Stimulated activated CD4-positive, alpha-beta T cell treated with anti-CD3 and anti-CD28 coated beads, TNF-alpha, amount 100 ng/mL, for 24 hours (primary cell): ENCODE measurements around the gene POLR1A.

Experiments used
- DNase-seq, 3 experiments: peaks; one replicate each; pipeline ENCODE4 v3.0.0-alpha.2; 2020; ENCODE audit warnings: low read depth in 3 of 3

The POLR1A gene

GRCh38 chr2:86097114-86097896 is 8.4 kb downstream of the POLR1A start:
- DNase-seq, result no peak

GRCh38 chr2:86094229-86094628 is 11.5 kb downstream of the POLR1A start:
- no peak for DNase-seq

GRCh38 chr2:86087936-86088850 is 17.5 kb downstream of the POLR1A start:
- DNase-seq, result no peak

DNA sequence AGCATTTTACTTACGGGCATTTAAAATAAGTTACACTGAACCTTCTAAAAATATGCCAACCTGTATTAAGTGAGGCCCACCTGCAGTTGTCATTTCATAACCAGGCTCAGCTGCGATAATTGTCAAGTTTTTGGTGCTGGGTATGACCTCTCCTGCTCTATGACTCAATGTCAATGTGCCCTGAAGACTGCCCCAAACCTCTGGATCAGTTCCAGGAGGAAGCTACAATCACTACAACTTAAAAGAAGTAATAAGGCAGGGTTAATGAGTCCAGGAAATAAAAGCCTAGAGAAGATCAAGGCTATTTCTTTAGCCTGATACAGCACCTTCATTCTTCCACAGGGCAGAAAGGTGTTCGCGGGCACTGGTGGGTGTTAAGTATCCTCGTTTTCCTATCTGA is 22.9 kb downstream of the POLR1A start:
- DNase-seq, result no peak

DNA sequence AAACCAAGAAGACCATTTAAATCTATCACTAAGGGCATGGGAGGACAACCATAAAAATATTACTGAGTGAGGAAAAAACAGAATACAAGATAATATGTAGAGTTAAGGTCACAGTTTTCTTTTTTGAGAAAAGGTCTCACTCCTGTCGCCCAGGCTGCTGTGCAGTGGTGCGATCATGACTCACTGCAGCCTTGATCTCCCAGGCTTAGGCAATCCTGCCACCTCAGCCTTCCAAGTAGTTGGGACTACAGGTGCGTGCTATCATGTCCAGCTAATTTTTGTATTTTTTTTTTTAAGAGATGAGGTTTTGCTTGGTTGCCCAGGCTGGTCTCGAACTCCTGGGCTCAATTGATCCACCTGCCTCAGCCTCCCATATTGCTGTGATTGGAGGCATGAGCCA is 24.0 kb downstream of the POLR1A start:
- DNase-seq, result no peak

DNA sequence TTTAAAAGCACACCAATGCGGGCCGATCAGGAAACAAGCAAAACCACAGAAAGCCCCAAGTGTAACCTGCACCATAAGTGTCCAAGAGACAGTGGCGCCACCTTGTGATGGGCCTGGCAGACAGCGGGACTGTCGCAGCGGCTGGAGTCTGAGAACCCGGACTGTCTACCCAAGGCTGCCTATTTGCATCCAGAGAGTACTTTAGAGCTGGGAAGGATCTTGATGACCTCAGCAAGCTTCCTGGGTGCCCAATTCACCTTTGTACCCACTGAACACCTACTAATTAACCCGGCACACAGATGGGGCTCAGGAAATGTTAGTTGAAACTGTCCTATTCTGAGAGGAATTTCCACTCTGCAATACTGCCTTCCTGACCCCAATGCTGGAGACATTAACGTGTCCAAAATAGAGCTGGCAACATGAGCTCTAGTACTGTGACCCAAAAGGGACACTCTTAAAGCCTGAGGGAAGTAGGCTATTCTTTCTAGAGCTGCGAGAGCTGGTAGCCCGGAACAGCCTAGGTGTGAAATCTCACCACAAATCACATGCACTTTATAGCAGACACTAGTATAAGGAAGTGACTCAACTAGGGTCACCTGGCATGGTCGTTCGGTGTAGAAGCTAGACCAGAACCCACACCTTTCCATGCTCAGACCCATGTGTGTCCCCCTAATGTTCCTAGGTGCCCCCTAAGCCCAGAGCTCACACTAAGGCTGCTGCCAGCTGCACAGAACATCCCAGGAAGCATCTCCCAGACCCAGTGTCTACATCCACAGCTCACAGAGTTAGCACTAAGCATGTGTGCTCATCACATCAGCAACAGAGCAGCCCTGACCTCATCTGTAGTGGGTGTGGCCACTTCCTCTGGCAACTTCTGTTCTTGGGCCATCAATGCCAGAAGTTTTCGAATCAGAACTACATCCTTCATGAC is 25.4 kb downstream of the POLR1A start:
- peak; percentile 31 to 71 (median 46) for DNase-seq

GRCh38 chr2:86078774-86079545 is 26.7 kb downstream of the POLR1A start:
- DNase-seq, result no peak

DNA sequence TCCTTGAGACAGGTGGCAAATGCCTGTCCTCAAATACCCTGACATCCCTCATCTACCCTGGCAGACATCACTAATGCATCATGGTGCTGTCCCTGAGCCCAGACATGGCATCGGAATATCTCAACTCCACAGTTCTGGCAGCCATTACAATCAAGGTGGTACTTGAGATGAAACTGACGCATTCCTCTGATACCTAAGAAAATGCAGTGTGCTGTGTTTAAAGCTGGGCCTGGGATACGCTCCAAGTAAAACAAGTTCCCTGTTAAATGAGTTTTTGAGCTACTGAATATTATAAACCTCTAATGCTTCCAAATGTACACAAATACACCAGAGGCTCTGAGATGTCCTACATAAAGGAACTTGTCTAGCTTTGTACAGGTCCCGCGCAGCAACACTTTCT is 29.8 kb downstream of the POLR1A start:
- DNase-seq, result no peak

GRCh38 chr2:86074811-86075210 is 30.9 kb downstream of the POLR1A start:
- no peak for DNase-seq

DNA sequence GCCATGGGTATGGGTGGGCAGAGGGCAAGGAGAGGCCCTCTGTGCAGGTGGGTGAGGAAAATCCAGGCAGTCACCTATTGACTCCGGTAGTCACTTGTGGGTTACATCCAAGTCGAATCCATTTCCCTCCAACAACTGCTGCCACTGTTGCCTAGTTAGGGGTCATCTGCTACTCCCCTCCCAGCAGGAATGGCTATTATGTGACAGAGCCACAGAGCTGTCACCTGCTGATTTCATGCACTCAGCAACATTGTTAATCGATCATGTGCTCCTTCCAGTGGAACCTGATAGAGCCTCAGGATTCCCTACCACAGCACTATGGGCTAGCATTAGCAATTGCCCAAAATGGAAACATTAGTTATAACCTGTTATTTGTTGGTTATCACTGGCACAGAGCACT is 31.4 kb downstream of the POLR1A start:
- no peak for DNase-seq

GRCh38 chr2:86073225-86073624 is 32.5 kb downstream of the POLR1A start:
- no peak for DNase-seq

GRCh38 chr2:86072271-86072858 is 33.3 kb downstream of the POLR1A start:
- DNase-seq, result no peak

- DNase-seq, result no peak
Observed at GRCh38 chr2:86070868-86071267, 34.8 kb downstream of the POLR1A start.

GRCh38 chr2:86069783-86070339 is 35.8 kb downstream of the POLR1A start:
- no peak for DNase-seq

DNA sequence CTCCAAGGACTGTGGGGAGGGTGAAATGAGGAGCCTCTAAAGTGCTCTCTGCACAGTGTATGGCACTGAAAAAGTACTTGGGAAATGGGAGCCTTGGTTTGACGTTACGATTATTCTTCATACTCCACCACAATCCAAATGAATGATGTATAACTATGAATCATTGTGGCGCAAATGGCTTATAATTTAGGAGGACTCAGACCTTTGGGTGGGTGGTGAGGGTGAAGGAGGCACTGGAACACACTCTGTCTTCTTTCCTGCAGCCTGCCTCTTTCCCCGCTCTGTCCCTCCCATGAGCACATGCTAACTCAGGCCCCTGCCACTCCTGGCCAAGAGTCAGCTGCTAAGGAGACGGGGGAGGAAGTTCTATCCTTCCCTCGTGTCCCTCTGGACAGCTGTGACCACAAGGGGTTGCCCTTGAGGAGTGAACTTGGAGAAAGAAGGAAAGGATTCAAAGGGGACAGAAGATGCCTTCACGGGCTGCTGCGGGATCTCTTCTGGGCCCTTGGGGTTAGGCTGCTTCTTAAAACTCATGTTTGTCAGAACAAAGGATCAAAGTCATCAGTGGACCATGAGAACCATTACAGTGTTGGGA is 36.5 kb downstream of the POLR1A start:
- no peak for DNase-seq

DNA sequence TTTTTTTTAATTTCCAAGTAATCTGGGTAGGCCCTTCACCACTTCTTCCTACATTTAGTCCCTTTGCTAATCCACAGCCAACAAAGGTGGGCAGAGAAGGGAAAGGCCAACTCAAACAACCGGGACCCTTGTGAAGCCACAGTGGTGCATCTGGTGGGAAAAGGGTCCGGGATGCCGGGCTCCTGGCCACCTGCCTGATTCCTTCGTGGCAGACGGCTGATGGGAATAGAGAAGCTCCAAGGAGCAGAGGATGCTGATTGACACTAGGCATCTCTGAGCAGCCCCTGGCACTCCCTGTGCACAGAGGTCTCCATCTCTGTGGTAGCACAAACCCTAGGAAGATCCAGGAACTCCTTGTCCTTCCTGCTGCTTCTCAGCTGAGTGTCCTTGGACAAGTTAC is 37.0 kb downstream of the POLR1A start:
- DNase-seq, result no peak

GRCh38 chr2:86068136-86068588 is 37.5 kb downstream of the POLR1A start:
- DNase-seq, result peak in 1 of 3 experiments; percentile 15

GRCh38 chr2:86066915-86067314 is 38.8 kb downstream of the POLR1A start:
- no peak for DNase-seq

DNA sequence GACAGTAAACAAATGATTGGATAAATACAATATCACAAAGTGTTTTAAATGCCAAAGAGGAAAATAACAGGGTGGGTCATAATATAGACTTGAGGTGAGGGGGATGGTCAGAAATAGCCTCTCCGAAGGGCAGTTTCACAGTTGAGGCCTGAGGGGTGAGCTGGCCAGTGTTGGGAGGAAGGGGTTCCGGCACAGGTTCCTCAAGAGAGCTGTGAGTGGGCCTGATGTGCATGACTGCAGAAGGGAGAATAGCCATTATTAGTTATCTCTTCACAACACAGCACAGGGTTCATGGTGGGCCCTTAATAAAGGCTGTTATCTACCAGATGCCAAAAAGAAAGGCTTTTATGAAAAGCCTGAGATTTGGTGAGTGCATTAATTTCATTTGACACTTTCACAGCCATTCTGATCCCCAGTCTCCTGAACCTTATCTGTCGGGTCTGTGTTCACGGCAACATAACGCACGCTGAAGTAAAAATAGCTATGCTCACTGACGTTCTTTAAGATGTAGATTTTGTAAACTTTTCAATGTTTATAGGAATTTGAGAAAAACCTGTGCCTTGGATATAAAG is 39.6 kb downstream of the POLR1A start:
- DNase-seq, result no peak
